ENCODE measurements around the gene PCDH17.

PCDH17 gene

DNA sequence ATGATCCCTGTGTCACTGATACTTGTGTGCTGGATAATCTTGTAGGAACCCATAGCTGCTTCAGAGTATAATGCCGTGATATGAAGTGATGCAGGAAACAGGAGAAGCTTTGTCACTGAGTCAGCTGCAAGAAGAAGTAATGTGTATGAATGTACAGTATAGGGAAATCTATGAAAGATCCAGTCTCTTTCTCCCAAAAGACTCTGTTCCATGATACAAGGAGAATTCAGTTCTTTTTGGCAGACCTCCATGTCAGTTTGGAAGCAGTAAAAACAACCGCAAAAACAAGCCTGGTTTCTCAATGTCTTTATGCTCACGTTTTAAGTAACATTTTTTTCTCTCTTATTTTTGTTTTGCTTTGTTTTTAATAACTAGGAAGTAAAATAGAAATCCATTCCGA, 33.9 kb downstream of the PCDH17 start:
- TF ChIP-seq CTCF (IDR thresholded peaks at IDR 0.05; ENCODE audit: low read depth, low read length) = no peak
- no peak for DNase-seq (ENCODE audit: extremely low read depth, low read depth)

DNA sequence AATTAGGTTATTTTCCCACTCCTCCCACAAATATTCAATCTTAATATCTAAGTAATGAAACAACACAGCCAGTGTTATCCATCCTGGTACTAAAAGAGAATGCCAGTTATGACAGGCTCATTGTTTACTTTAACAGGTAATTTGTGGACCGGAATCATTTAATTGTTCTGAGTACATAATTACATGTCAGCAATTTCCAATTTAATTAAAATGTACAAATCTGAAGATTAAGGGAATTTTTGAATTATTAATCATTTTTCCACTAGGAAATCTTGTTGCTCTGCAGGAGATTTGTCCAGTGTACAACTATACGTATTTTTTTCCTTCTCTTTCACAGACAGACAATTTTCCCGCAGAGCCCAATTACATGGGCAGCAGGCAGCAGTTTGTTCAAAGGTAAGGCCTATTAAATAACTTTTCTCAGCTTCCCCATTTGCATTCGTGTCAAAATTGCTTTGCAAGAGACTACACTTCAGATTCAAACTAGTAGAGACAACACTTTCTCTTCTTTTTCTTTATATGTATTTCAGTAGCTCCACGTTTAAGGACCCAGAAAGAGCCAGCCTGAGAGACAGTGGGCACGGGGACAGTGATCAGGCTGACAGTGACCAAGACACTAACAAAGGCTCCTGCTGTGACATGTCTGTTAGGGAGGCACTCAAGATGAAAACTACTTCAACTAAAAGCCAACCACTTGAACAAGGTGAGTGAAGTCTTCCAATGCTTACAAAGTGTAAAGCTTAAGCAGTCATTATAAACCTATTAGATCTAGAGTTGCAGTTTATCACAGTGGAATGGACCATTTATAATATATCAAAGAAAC, 34.8 kb downstream of the PCDH17 start:
- DNase-seq (ENCODE audit: extremely low read depth, low read depth) = no peak
- no peak for TF ChIP-seq CTCF (IDR thresholded peaks at IDR 0.05; ENCODE audit: low read depth, low read length)

- TF ChIP-seq CTCF (IDR thresholded peaks at IDR 0.05; ENCODE audit: low read depth, low read length) = no peak
- no peak for DNase-seq (ENCODE audit: extremely low read depth, low read depth)
Observed at GRCh38 chr13:57672168-57672567, 40.6 kb downstream of the PCDH17 start.

DNA sequence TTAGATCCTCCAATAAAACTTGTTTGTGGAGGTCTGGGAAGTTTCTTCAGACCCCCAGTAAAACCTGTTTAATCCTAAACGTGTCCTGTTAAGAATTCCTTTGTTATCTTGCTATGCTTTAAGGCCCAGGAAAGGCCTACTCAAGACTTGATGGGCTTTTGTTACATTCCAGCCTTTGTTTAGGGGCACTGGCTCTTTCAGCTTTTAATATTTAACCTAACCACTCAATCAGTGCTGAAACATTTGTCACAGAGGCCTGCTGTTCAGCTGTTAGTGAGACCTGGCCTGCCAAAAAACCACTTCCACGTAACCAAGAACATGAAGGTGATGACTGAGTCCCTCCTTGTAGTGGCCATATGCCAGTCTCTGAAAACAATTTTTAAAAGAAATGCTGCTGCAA, 41.7 kb downstream of the PCDH17 start:
- no peak for DNase-seq (ENCODE audit: extremely low read depth, low read depth)

GRCh38 chr13:57675526-57675925, 44.0 kb downstream of the PCDH17 start:
- DNase-seq (ENCODE audit: extremely low read depth, low read depth) = no peak
- TF ChIP-seq CTCF (IDR thresholded peaks at IDR 0.05; ENCODE audit: low read depth, low read length) = no peak

More for the DNA sequence above, 41.7 kb downstream of the PCDH17 start:
- no peak for TF ChIP-seq CTCF (IDR thresholded peaks at IDR 0.05; ENCODE audit: low read depth, low read length)

DNA sequence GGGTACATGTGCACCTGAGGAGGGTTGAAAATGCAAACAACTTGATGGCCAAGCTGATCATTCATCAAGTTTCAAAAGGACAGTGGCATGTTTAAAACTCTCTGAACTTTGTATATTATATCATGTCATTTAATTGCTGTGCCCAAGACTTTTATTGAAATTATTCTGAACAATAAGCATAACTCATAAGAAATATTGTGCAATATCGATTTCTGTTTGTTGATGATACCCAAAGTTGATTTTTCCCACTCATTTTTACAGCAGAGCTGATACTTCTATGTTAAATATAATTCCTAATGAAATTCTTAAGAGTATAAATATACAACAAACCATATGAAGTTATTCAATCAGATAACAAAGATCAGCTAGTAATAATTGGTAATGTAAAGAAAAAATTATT, 49.1 kb downstream of the PCDH17 start:
- no peak for TF ChIP-seq CTCF (IDR thresholded peaks at IDR 0.05; ENCODE audit: low read depth, low read length)
- DNase-seq (ENCODE audit: extremely low read depth, low read depth) = no peak

GRCh38 chr13:57682128-57682716, 50.7 kb downstream of the PCDH17 start:
- DNase-seq (ENCODE audit: extremely low read depth, low read depth) = no peak
- no peak for TF ChIP-seq CTCF (IDR thresholded peaks at IDR 0.05; ENCODE audit: low read depth, low read length)

Measured in AG09319 (cell line).